Type B pancreatic cell (in vitro differentiated cells): Measurements from ENCODE around the gene PDE4B. TPM values are rescaled to one million over a fixed set of nuclear protein-coding genes. Genes with fewer than 3 reads are reported as not detected.

ENCODE experiments used
- DNase-seq: peaks from one replicate; pipeline ENCODE4 v3.0.0; 2021; ENCODE audit warnings: mixed read lengths; ENCODE audit not compliant: unreplicated experiment; ENCODE audit errors: extremely low spot score
- H3K27ac Mint-ChIP-seq: 2 replicates; pipeline ENCODE4 v1.8.0; 2021; ENCODE audit warnings: mild to moderate bottlenecking, mixed read lengths
- H3K27me3 Mint-ChIP-seq: 2 replicates; pipeline ENCODE4 v1.8.0; 2021; ENCODE audit warnings: mixed read lengths
- H3K36me3 Mint-ChIP-seq: 2 replicates; pipeline ENCODE4 v1.8.0; 2021; ENCODE audit warnings: mixed read lengths
- H3K4me1 Mint-ChIP-seq: one replicate; pipeline ENCODE4 v1.8.0; 2021; ENCODE audit warnings: mixed read lengths; ENCODE audit not compliant: unreplicated experiment
- H3K4me3 Mint-ChIP-seq: 2 replicates; pipeline ENCODE4 v1.8.0; 2021; ENCODE audit warnings: mild to moderate bottlenecking, mixed read lengths
- H3K9me3 Mint-ChIP-seq: 2 replicates; pipeline ENCODE4 v1.8.0; 2021; ENCODE audit warnings: mixed read lengths
- CTCF ChIP-seq: fragments of 200-600 bp; sonication (generic); conservative IDR thresholded peaks from 2 replicates; pipeline ENCODE4 v1.5.0; 2021; ENCODE audit warnings: antibody characterized with exemption, mild to moderate bottlenecking
- total RNA-seq: library from RNA; stranded (reverse); gene quantifications from 2 replicates; pipeline ENCODE4 v1.2.1, GENCODE V29; 2021; ENCODE audit warnings: low replicate concordance

The PDE4B gene
- total RNA-seq, 1 donor from 2014 or later = 4.7 TPM

- TF ChIP-seq CTCF = no peak
- H3K27me3 Mint-ChIP-seq = peaks cover 3% of the 10 kb centered on the region
- no peaks in the 10 kb centered on the region for H3K9me3 Mint-ChIP-seq
- no peak overlapping the region for H3K4me3 Mint-ChIP-seq
- no peak for DNase-seq
- no peak overlapping the region for H3K27ac Mint-ChIP-seq
- H3K4me1 Mint-ChIP-seq = peaks cover 12% of the 10 kb centered on the region
- H3K36me3 Mint-ChIP-seq = no peaks in the 10 kb centered on the region
These were observed 455.6 kb downstream of the PDE4B start for GRCh38 chr1:66248257-66248656.

- no peak for DNase-seq
- H3K4me3 Mint-ChIP-seq = no peak overlapping the region
- H3K36me3 Mint-ChIP-seq = no peaks in the 10 kb centered on the region
- H3K27me3 Mint-ChIP-seq = peaks cover 3% of the 10 kb centered on the region
- no peak overlapping the region for H3K27ac Mint-ChIP-seq
- peaks cover 12% of the 10 kb centered on the region for H3K4me1 Mint-ChIP-seq
- TF ChIP-seq CTCF = no peak
- H3K9me3 Mint-ChIP-seq = no peaks in the 10 kb centered on the region
These were observed 456.1 kb downstream of the PDE4B start for GRCh38 chr1:66248746-66249145.

- TF ChIP-seq CTCF = no peak
- Mint-ChIP-seq H3K4me1 (peaks cover 11% of the 10 kb centered on the region), H3K4me3 (no peak overlapping the region), H3K36me3 (no peaks in the 10 kb centered on the region), H3K27ac (no peak overlapping the region), H3K9me3 (no peaks in the 10 kb centered on the region), H3K27me3 (peaks cover 5% of the 10 kb centered on the region)
- DNase-seq = no peak
These were observed 457.4 kb downstream of the PDE4B start for GRCh38 chr1:66250075-66250474.

GRCh38 chr1:66250478-66250877 is 457.8 kb downstream of the PDE4B start:
- Mint-ChIP-seq H3K9me3 (no peaks in the 10 kb centered on the region), H3K36me3 (no peaks in the 10 kb centered on the region)

GRCh38 chr1:66251546-66251945 is 458.9 kb downstream of the PDE4B start:
- DNase-seq = no peak
- Mint-ChIP-seq H3K4me3 (no peak overlapping the region), H3K4me1 (no peaks in the 10 kb centered on the region), H3K27ac (no peak overlapping the region), H3K27me3 (peaks cover 3% of the 10 kb centered on the region), H3K36me3 (no peaks in the 10 kb centered on the region), H3K9me3 (no peaks in the 10 kb centered on the region)
- no peak for TF ChIP-seq CTCF

More at GRCh38 chr1:66250478-66250877, 457.8 kb downstream of the PDE4B start:
- no peak for TF ChIP-seq CTCF
- DNase-seq = no peak
- Mint-ChIP-seq H3K27me3 (peaks cover 5% of the 10 kb centered on the region), H3K4me1 (peaks cover 7% of the 10 kb centered on the region), H3K27ac (no peak overlapping the region), H3K4me3 (no peak overlapping the region)
